Measurements from ENCODE around the gene PPIL4. TPM values are rescaled to one million over a fixed set of nuclear protein-coding genes. Genes with fewer than 3 reads are reported as not detected.
A peak's percentile ranks its signal among the peaks of the same experiment; 100 is the strongest.

Gene PPIL4
- total and polyA plus RNA-seq, 2 of the 13 experiments (the other 11 are each of a cell fraction or from before 2014, with no cell fraction given) = 5.5 to 46.0 TPM

- TF ChIP-seq EHMT2 (IDR thresholded peaks at IDR 0.05; ENCODE audit: borderline replicate concordance, low read depth, low read length) = peak; percentile 80; the same call in 1 of the 2 replicates
- peak; percentile 74; the same call in 1 of the 2 replicates for TF ChIP-seq HBP1 (CRISPR knock-in tag; IDR thresholded peaks at IDR 0.05; ENCODE audit: low read depth)
- TF ChIP-seq ZNF547 (CRISPR knock-in tag; IDR thresholded peaks at IDR 0.05) = peak; percentile 88
- no peak for TF ChIP-seq DMTF1 (CRISPR knock-in tag; IDR thresholded peaks at IDR 0.05)
- no peak for TF ChIP-seq ZMAT5 (CRISPR knock-in tag; IDR thresholded peaks at IDR 0.05; ENCODE audit: borderline replicate concordance, low read depth)
- peak; percentile 70; the same call in 1 of the 2 replicates for TF ChIP-seq ZMYM4 (CRISPR knock-in tag; IDR thresholded peaks at IDR 0.05)
- TF ChIP-seq ZSCAN29 (CRISPR knock-in tag; conservative IDR thresholded peaks at IDR 0.05) = no peak
- no peak; the same call in 1 of the 2 replicates for TF ChIP-seq HNF1B (CRISPR knock-in tag; IDR thresholded peaks at IDR 0.05)
- TF ChIP-seq CENPBD1 (CRISPR knock-in tag; IDR thresholded peaks at IDR 0.05; ENCODE audit: borderline replicate concordance, low read depth) = no peak
- TF ChIP-seq PLSCR1 (CRISPR knock-in tag; IDR thresholded peaks at IDR 0.05; ENCODE audit: borderline replicate concordance) = no peak
- TF ChIP-seq CREB1 (IDR thresholded peaks at IDR 0.05) = peak; percentile 24; the same call in 1 of the 2 replicates
- TF ChIP-seq CREB1 (CRISPR knock-in tag; IDR thresholded peaks at IDR 0.05) = no peak; the same call in 1 of the 2 replicates
- peak; percentile 77; the same call in 1 of the 2 replicates for TF ChIP-seq ARNTL (CRISPR knock-in tag; IDR thresholded peaks at IDR 0.05)
- no peak for TF ChIP-seq ONECUT2 (CRISPR knock-in tag; IDR thresholded peaks at IDR 0.05)
- peak; percentile 72 for TF ChIP-seq ETV6 (CRISPR knock-in tag; conservative IDR thresholded peaks at IDR 0.05)
- TF ChIP-seq TCF12 (IDR thresholded peaks at IDR 0.05) = no peak
- no peak; the same call in 1 of the 2 replicates for TF ChIP-seq TCF12 (CRISPR knock-in tag; IDR thresholded peaks at IDR 0.05)
- no peak for TF ChIP-seq GLMP (CRISPR knock-in tag; IDR thresholded peaks at IDR 0.05; ENCODE audit: borderline replicate concordance)
- TF ChIP-seq MIXL1 (CRISPR knock-in tag; IDR thresholded peaks at IDR 0.05) = peak; percentile 86
- TF ChIP-seq KMT2A (CRISPR knock-in tag; IDR thresholded peaks at IDR 0.05) = peak; percentile 61; the same call in 1 of the 2 replicates
These were observed 60.8 kb downstream of the PPIL4 start, which contains the start of gene ZC3H12D (continued) for GRCh38 chr6:149484733-149485700.
